Measurements from ENCODE around the gene ATG16L1.

The ATG16L1 gene

DNA sequence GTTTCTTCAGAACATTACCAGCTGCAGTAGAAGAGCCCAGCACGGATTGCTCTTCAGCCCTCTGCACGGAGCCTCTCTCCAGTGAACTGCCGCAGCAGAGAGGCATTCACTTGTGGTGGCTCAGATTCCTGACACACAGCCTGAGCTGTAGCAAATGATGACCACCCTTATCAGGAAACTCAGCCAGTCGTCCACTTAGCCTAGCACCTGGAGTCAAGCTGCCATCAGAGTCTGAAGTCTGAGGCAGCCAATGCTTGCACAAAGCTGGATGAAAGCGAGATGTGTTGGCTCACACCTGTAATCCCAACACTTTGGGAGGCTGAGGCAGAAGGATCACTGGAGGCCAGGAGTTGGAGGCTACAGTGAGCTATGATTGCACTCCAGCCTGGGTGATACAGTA, 44.4 kb downstream of the ATG16L1 start:
- DNase-seq (ENCODE audit: low spot score), result no peak

DNA sequence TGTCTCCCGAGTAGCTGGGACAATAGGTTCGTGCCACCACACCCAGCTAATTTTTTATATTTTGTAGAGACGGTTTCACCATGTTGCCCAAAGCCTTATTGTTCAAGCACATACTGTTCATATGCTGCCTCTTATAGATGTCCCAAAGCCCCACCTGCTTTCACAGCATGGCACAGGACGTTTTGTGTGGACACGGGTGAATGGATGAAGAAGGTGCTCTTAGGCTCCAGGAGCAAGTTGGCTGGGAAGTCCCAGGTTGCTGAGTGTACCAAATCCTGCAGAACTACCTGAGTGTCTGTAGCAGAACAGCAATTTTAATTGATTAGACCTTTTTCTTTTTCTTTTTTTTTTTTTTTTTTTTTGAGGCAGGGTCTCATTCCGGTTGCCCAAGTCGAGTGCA, 45.6 kb downstream of the ATG16L1 start:
- DNase-seq (ENCODE audit: low spot score), result no peak

DNA sequence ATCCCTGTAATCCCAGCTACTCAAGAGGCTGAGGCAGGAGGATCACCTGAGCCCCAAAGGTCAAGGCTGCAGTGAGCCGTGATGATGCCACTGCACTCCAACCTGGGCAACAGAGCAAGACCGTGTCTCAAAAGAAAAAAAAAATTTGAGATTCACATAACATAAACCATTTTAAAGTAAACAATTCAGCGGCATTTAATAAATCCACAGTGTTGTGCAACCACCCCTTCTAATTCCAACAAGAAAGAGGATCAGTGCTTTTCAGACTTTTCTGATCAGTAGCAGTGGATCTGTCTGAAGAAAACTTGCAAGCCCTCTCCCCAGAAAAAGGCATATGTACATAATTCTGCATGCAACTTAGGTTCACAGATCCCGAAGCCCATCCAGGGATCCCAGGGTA, 48.9 kb downstream of the ATG16L1 start:
- no peak for DNase-seq (ENCODE audit: low spot score)

DNA sequence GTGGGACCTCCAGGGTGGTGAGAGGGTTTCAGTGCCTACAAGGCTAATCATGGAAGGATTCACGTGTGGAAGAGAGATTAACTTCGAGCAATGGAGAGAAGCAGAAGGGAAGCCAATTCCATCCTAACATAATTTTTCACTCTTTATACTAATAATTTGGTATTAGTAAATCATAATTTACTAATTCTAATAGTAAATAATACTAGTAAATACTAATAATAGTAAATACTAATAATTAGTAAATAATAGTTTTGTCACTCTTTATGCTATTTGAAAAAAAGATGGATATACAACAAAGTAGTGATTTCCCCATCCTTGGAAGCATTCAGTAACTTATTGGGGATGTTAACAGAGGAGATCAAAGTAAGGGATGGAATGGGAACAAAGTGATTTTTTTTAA, 49.8 kb downstream of the ATG16L1 start:
- no peak for DNase-seq (ENCODE audit: low spot score)

DNA sequence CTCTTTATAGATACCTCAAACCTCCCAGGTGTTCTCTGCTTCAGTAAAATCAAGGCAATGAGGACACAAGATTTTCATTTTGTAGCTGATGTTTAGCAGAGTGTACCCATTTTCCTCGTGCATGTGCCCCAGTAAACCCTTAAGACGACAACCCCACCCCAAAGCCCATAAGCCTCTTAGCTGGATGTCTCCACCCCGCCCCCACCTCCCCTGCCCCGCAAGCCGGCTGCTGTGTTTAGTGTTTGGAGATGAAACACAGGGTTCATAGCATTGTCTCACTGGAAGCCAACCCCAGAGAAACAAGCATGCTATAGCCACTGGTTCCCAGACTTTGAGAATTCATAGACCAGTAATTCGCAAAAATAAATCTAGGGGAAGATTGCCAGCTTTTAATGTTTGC, 50.3 kb downstream of the ATG16L1 start:
- no peak for DNase-seq (ENCODE audit: low spot score)

DNA sequence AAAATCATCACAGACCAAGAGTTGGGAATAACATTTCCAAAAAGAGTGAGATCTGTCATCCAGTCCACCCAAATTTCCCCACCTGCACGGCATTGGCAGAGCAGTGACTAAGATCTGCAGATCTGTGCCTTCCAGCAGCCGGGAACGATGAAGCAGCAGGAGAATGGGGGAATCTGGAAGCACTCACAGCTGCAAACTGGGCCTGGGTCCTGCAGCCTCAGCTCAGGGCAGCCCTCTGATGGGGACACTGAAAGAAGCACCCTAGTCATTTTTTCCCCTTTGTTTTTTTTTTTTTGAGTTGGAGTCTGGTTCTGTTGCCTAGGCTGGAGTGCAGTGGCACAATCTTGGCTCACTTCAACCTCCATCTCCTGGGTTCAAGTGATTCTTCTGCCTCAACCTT, 51.8 kb downstream of the ATG16L1 start:
- DNase-seq (ENCODE audit: low spot score), result no peak

DNA sequence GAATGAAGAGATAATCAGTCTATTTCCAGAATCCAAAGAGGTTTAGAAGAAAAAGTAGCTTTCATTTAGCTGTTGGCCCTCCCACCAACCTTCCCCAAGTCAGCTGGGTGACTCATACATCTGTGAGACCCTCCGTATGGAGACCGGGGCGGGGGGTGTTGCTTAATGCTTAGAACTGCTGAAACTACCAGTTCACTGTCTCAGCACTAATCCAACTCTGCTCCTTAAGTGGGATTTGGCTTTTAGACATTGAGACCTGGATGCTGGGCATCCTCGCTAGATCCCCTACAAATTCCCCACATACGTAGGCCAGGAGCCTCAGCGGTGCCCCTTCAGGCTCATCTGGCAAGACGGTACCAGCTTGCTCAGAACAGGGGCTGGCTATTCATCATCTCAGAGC, 56.1 kb downstream of the ATG16L1 start, which contains the start of gene SAG:
Gene SAG, plus strand, starts transcription at position 252 of the 400 bp plus-strand sequence. CDS start 1,374 bp downstream, outside the sequence.
- DNase-seq (ENCODE audit: low spot score), result no peak

DNA sequence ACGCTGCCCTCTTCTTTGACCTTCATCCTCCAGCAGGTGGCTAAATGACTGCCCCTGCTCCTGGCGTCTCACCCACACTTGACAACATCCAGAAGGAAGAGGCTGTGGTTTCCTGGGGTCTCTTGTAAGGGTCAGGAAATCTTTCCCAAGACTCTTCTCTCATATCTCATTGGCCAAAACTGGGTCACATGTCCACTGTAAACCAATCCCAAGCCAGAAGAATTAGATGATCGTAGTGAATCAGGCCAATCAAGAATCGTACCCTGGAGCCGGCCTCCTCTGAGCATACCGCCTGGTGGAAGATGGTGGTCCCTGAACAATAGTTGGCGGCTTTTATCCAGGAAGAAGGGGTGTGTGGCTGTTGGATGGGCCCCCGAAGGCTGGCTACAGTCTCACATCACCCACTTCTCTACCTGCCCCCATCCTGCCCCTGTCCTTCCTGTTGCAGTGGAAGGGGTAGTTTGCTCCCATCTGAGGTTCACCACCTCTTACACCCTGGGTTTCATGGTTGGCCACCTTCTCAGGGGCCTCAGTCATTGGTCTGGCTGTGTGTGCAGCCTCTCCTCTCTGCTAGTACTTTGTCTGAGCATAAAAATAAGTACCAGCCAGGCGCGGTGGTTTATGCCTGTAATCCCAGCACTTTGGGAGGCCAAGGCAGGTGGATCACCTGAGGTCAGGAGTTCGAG, 59.9 kb downstream of the ATG16L1 start:
- no peak for DNase-seq (ENCODE audit: low spot score)

DNA sequence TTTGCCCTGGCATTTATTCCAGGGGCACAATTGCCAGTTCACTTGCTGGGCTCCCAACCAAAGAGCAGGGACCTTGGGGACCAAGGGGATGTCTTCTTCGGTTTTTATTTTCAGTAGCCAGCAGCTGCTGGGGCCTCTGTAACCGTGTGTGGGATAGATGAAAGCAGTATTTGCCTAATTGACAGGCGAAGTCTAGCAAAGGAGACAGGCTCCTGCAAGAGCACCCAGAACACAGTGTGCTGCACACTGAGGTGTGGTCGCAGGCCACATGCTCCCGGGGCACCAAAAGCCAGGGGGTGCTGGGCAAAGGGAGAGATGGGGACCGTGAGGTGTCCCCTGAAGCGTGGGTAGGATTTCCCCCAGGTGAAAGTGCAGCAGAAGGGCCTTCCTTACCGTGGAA, 61.4 kb downstream of the ATG16L1 start:
- no peak for DNase-seq (ENCODE audit: low spot score)

DNA sequence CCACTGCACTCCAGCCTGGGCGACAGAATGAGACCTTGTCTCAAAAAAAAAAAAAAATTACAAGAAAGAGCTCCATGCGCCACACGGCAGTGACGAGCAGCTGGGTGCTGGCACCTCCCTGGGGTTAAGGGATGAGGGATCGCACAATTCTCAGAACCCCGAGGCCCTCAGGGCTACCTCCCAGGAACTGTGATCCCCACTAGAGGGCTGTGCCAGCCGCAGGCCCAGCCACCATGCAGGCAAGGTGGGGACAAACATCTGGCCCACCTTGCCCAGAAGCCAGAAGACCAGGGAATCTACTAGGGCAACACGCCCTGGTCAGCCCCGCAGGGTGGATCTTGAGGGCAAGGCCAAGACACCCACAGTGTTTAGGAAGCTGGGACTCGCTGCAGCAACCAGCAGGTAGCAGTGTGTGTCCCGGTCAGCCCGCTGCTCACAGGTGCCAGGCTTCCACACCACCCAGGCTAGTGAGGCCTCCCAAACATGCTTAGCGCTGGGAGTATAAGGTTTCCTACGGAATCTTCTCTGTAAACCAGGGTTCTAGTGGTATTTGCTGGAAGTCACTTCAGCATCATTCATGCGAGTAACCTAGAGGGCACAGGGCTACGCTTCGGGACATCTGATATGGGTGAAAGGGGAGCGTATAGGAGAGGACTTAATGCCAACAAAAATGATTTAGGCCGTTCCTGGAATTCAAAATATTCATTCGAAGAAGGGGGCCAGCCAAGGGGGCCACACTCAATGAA, 62.9 kb downstream of the ATG16L1 start:
- no peak for DNase-seq (ENCODE audit: low spot score)

DNA sequence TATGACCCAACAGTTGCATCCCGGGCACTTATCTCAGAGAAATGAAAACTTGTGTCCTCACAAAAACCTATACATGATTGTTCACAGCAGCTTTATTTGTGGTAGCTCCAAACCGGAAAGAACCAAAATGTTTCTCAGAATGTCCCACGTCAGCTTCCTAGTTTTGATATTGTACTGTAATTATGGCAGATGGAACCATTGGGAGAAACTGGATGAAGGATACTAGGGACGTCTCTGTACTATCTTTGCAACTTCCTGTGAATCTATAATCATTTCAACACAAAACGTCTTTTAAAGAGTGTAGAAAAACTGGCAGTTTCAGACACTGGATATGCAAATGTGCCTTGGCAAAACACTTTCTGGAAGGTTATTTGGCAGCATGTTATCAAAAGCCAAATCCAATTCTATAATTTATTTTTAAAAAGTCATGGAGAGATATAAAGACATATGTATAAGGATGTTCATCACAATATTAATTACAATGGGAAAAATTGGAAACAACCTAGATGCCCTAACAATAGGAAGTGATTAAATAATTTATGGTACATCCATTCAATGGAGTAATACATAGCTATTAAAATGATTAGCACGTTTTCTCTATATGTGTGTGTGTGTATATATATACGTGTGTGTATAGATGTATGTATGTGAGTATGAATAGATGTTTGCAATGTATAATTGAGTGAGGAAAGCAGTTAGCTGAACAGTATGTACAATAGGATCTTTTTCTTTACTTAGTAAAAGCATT, 65.9 kb downstream of the ATG16L1 start:
- no peak for DNase-seq (ENCODE audit: low spot score)

DNA sequence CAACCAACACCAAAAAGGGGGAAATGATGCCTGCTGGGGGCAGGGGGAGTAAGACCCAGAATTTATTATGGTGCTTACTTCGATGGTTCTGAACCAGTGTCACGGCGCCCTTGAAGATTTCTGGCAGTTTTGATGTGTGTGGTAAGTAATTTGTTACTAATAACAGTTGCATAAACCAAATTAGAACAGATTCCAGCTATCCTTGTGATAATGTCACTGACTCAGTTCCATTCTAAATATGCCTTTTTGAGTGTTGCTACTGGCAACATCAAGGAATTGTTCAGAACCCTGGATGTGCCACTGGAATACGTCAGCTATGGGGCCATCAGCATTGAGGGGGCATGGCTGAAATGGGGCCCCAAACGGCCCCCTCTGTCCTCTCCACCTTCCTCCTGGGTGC, 67.8 kb downstream of the ATG16L1 start:
- no peak for DNase-seq (ENCODE audit: low spot score)

DNA sequence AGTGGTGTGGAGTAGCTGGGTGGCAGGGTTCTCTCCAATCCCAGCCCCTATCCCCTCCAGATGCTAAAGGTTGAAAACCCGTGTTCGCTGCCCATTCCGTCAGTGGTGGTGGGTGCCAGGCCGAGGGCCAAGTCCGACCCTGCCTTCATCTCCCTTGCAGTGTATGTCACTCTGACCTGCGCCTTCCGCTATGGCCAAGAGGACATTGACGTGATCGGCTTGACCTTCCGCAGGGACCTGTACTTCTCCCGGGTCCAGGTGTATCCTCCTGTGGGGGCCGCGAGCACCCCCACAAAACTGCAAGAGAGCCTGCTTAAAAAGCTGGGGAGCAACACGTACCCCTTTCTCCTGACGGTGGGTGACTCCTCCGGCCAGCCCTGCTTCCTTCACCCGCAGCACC, 69.0 kb downstream of the ATG16L1 start:
- no peak for DNase-seq (ENCODE audit: low spot score)

DNA sequence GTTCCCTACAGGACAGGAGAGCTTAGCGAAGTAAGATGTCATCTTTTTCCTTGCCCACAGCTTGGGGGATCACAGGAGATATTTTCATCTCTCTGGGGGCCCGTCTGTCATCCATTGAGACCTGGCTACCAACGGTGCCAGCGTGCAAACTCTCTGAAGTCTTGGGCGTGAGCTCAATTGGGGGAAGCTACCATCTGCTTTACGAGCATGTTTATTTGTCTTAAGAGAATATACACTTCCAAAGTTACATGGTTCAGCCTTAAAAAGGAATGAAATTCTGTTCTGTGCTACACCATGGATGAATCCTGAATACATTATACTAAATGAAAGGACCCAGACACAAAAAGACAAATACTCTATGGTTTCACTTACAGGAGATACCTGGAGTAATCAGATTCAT, 69.7 kb downstream of the ATG16L1 start:
- DNase-seq (ENCODE audit: low spot score), result no peak

DNA sequence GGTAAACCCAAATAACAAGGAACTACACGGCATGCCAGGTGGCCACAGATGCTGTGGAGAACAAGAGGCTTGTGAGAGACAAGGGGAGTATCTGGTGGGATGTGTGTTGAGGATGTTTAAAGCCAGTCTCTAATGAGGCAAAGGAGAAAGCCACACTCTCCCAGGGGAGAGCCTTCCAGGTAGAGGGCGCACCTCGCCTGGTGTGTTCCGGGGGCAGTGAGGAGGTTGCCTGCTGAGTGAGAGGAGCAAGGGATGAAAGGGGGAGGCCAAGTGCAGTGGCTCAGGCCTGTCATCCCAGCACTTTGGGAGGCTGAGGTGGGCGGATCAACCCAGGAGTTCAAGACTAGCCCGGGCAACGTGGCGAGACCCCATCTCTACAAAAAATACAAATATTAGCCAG, 72.4 kb downstream of the ATG16L1 start:
- DNase-seq (ENCODE audit: low spot score), result no peak

DNA sequence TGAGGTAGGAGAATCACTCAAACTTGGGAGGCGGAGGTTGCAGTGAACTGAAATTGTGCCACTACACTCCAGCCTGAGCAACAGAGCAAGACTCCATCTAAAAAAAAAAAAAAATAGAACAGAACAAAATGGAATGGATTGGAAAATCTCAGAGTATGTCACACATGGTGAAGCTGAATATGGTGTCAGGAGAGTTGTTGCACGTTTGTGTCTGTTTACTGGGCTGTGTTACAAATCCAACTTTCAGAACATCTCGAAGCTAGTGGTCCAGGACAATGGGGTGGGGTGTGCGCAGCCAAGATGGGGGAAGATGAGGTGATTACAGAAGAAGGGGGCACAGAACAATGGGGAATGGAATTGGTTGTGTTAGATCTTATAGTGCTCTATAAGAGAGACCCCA, 73.8 kb downstream of the ATG16L1 start:
- no peak for DNase-seq (ENCODE audit: low spot score)

DNA sequence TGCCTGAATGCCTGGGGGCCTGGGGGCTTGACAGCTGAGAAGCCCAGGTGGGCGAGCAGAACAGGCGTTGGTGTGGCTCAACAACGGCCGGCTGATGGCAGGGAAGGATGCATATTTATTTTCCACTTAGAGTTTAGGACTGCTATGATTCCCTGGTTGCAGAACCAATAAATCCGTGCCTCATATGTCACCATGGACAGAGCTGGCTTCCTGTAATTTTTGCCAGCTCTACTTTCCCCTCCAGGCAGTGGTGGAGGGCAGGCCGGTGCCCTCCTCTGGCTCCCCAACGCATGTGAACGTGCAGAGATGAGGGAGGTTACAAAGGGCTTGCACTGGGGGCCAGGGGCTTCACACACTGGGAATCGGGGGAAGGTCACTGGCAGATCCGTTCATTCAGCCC, 74.3 kb downstream of the ATG16L1 start:
- DNase-seq (ENCODE audit: low spot score), result no peak

DNA sequence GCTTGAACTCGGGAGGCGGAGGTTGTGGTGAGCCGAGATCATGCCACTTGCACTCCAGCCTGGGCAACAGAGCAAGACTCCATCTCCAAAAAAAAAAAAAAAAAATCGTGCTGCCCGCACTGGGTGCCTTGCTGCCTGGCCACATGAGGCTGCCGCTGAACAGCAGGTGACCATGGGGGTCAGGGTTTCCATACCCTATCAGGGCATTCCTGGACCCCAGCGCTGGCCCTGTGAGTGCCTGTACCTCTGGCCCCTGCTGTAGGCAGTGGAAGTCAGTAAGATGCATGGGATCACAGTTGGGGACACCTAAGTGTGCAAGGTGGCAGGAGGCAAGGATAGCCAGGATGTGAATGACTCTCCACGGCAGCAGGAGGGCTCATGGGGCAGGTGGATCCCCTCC, 75.0 kb downstream of the ATG16L1 start:
- DNase-seq (ENCODE audit: low spot score), result no peak

DNA sequence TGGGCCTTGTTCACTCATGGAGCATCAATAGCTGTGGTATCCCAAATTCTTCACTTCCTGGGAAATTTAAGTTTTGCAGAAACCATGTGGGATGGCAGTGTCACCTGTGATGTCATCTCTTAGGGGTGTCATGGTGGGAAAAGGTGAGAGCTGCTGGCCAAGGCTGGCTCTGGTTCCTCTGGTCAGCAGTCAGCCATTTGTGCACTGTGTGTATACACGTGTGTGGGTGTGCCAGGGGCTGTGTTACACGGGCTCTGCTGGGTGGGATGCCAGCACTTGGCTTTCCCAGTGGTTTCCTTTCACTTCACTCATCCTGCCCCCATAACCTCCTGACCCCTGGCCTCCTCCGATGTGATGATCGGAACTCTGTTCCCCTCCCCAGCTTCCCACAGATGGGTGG, 77.4 kb downstream of the ATG16L1 start:
- DNase-seq (ENCODE audit: low spot score), result no peak

DNA sequence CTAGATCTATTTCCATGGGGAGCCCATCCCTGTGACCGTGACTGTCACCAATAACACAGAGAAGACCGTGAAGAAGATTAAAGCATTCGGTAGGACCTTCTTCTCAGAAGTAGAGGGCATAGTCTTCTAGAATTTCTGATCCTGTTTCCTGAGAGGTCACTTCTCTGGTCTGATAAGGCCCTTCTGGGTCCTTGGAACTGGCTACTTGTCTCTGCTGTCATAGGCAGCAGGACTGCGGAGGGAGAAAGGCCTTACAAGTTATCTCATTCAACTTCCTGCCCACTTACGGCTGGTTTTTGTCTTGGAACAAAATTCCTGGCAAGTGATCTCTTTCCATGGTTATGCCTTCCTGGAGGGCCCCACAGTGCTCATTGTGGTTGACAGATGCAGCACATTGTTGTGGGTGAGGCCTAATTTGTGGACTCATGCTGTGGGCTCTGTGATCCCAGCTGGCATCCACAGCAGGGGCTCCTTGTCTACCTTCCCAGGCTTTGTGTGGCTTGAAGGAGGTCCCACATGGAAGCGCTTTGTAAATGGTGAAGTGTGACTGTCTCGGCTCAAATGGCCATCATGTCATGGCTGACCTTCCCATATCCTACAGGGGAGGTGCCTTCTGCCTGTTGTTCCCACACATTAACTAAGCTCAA, 78.1 kb downstream of the ATG16L1 start:
- no peak for DNase-seq (ENCODE audit: low spot score)

DNA sequence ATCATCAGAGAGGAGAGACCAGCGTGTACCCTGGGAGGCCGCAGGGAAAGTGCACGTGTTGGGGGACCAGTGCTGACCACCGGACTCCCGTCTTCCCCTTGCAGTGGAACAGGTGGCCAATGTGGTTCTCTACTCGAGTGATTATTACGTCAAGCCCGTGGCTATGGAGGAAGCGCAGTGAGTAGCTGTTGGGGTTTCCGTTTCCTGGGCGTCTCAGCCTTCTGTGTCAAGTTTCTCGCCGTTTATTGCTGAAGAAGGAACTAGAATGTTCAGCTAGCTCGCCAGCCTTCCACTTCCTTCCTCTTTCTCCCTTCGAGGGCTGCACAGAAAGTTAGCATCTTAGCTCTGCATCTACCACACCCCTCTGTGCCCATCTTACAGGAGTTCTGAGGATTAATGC, 80.1 kb downstream of the ATG16L1 start:
- no peak for DNase-seq (ENCODE audit: low spot score)

DNA sequence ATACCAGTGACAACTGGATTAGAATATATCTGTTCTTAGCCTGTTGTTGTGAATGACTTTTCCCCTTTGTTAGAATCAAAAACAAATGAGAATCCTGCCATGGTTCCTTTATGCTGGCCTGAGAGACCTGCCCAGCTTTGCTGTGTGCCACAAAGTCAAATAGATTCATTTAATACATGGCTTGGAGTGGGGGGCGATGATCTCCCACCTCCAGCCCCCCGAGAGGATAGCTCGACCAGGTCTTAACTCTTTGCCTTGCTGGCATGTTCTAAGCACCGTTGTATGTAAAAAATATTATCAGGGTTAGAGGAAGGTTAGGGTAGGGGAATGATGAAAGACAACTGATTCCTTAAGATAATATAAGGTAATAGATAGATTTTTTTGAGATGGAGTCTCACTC, 80.7 kb downstream of the ATG16L1 start:
- DNase-seq (ENCODE audit: low spot score), result no peak

DNA sequence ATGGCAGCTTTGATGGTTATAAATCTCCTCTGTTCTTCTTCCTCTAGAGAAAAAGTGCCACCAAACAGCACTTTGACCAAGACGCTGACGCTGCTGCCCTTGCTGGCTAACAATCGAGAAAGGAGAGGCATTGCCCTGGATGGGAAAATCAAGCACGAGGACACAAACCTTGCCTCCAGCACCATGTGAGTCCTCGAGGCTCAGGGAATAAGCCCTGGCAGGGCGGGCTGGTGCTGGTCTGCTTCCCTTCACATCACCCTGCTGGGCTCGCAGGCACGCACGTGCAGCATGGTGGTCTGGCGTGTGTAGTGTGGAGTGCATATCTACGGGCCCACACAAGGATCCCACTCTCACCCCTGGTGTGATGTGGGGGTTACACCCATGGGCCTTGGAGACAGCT, 83.4 kb downstream of the ATG16L1 start:
- no peak for DNase-seq (ENCODE audit: low spot score)

Measured in cerebellar cortex (tissue), 1 donor.